UCSD-AML1 (cell line): ENCODE measurements around the gene GRAMD1A.
A peak's percentile ranks its signal among the peaks of the same experiment; 100 is the strongest.
"Not testable (repeated sequence)": the region's sequence is repeated elsewhere in the genome, so short reads cannot be mapped to it uniquely, and the experiment has no call there.

Experiments
- DNase-seq: peaks from one replicate; lab custom pipeline; 2025; ENCODE audit not compliant: unreplicated experiment; lab: John Stamatoyannopoulos, UW

Gene GRAMD1A

DNA sequence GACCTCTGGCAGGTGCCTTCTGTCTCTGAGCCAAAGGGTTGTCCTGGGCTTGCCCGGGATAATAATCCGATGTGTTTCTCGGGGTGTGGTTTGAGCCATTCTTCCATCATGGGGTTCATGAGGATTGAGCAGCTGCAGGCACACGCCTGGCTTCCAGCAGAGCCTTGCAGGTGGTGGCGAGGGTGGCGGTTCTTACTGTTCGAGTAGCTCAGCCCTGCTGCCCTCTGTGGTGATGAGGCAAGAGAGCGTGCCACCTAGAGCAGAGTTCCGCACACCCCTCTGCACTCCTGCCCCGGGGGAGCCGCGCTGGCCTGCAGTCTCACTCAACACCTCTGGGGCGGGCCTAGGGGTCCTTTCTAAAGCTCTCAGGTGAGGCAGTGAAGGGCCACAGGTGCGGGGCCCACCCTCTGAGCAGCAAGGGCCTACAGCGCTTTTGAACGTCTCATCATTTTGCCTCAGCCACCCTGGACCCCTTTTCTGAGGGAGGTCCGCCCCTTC is 33.9 kb downstream of the GRAMD1A start:
- no peak for DNase-seq

DNA sequence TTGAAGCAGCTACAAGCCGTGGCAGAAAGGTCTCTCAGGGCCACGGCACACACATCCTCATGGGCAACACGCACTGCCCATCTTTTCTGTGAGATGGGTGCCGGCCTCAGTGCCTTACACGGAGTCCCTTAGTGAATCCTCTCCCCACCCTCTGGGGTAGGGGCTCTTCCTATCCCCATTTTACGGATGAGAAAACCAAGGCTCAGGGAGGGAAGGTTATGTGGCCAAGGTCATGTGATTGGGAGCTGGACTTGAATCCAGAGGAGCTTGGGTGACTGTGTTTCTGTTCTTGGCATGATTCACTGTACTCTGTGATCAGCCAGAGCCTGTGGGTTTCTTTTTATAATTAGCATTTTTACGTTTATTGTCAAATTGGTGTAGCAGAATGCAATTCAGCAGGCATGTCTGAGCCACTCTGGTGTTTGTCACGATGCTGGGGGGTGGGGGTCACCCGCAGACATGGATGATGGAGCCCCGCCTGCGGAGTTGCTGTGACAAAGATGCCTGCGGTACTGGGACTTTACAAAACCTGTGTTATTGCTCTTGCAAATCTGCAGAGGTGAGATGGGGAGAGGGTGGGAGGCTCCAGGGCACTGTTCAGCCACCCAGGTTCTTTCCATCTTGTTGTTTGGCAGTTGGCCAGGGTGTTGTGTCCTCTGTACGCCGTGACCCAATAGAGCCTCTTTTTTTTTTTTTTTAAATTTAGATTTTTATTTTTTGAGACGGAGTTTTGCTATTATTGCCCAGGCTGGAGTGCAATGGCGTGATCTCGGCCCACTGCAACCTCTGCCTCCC is 34.7 kb downstream of the GRAMD1A start:
- no peak for DNase-seq

DNA sequence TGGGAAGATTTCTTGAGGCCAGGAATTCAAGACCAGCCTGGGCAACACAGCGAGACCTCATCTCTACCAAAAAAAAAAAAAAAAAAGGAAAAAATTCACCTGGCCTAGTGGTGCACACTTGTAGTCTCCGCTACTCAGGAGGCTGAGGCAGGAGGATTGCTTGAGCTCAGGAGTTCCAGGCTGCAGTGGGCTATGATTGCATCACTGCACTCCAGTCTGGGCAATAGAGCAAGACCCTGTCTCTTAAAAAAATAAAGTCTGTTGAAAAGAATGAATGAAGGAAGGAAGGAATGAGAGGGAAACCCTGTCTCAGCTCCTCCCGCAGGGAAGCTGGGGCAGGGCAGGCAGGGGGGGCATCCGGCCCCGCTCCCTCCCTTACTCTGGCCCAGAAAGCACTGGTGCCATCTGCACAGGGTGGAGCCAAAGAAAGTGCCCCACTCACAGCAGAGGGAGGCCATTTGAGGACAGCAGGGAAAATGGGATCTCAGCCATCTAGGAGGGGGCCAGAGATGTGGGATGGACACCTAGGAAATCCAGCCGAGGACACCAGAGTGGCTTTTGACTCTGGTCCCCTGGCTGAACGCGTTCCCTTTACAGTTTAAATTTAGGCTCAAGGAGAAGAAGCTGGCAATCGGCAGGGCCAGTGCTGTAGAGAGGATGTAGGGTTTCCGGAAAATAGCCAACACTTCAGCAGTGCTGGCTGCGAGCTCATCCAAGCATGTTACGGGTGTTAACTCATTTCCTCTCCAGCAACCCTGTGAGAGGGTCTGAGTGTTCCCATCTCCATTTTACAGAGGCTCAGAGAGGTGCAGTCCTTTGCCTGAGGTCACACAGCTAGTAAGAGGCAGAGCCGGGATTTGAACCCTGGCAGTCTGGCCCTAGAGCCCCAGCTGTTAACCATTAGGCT is 37.8 kb downstream of the GRAMD1A start:
- peak; percentile 74 for DNase-seq

DNA sequence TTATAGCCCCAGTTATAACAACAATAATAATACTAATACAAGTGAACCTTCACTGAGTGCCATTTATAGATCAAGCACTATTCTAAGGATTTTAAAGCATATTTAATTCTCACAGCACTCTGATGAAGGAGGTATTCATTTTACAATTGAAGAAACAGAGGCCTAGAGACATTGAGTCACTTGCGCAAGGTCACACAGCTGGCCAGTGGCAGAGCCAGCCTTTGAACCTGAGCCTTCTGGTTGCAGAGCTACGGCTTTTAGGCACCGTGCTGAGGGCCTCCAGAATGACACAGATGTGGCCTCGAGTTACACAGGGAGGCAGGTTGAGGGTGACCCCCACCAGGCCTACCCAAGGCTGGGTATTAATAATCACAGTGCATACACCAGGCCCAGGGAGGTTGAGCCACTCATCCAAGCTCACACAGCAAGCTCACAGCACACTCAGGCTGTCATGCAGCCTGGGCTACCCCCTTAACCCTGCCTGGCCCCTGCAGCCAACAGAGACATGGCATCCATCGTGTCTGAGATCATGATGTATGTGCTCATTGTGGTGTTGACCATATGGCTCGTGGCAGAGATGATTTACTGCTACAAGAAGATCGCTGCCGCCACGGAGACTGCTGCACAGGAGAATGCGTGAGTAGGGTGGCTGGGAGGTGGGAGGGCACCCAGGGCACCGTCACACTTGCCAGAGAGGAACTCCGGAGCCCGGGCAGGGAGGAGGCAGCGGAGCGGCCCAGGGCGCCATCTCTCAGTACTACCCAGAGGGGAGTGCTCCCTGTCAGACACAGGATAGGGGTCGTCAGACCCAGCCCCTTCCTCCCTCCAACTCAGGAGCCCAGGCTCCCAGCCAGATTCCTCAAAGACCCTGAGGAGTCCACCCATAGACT is 38.7 kb downstream of the GRAMD1A start:
- DNase-seq, result no peak

DNA sequence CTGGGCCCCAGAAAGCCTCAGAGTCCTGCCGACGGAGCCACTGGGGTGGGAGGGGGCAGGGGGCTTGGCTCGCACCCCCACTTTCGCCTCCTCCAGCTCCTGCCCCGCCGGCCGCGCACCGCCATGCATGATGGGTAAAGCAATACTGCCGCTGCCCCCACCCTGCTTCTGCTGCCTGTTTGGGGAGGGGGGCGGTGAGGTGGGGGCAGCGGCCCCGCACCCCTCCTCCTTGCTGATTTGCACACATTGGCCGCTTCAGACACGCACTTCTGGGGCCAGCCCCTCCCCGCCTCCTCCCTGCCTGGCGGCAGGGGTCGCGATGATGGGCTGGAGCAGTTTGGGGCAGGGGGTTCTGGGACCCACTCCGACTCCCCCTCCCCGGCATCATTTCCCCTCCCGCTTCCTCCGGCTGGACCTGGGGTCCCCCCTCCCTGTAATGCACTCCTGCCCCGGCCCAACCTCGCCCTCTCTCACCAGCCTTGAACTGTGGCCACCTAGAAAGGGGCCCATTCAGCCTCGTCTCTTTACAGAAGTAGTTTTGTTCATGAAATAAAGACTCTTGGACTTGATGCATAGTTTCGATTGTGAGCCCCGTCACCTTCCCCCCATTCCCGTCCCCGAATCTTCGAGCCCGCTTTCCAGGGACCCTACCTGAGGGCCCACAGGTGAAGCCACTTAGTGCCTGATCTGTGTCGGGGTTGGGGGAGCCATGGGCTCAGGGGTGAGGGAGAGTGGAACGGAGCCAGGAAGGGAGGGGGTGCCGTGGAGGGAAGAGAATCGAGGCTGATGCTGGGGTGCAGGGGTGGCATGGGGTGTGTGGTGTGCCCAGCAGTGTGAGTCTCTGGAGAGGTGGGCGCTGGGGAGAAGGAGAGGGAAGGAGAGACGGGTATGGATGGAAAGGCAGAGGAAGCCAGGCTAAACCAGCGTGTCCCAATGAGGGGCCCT is 40.0 kb downstream of the GRAMD1A start:
- no peak for DNase-seq

DNA sequence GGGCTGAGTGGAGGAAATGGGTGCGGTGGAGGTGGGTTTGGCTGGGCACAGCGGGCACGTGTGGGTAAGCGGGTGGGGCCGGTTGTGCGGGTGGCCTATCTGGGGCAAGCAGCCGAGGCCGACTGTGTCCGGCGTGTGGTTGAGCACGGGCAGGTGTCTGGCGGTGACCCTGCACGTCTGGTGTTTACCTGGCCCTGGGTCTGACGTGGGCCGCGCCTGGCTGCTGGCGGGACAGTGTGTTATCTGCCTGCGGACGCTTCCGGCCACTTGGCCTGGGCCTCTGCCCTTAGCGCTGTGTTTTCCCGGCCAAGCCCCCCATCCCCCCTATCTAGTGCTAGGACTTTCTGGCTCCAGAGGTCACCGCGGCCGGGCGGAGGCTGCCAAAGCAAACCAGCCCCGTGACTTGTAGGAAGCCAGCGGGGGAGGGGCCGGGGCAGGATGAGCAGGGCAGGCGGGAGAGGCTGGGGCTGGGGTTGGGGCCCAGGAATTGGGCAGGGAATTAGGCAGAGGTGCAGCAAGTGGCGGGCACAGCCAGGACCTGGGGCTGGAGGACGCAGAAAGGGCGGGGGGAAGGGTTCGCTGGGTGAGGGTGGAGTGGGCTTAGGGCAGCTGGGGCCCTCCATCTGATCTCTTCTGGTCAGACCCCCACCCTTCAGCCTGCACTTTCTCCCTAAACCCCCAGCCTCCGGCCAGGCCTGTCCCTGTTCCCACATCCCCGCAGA is 40.9 kb downstream of the GRAMD1A start:
- DNase-seq, result peak; percentile 71

DNA sequence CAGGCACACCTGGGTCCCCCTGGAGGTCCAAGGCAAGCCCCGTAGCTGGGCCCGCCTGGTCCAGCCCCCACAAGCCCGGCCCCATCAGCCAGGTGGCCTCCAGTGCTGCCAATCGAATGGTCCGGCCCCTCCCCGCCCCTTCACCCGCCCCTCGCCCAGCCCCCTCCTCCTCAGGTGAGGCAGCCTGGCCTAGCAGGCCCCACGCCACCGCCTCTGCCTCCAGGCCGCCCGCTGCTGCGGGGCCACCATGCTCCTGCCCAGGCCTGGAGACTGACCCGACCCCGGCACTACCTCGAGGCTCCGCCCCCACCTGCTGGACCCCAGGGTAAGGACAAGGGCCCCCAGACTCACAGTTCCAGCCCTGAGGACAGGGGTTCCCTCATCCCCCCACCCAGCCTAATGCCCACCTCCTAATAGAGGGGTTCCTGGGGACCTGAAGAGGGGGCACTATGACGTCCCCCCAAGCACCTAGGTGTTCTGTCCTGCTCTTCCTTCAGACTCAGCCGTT is 41.5 kb downstream of the GRAMD1A start, which contains the start of gene HPN:
Gene HPN, plus strand, starts transcription at position 174 of the 508 bp plus-strand sequence. CDS start 786 bp downstream, outside the sequence.
- no peak for DNase-seq

DNA sequence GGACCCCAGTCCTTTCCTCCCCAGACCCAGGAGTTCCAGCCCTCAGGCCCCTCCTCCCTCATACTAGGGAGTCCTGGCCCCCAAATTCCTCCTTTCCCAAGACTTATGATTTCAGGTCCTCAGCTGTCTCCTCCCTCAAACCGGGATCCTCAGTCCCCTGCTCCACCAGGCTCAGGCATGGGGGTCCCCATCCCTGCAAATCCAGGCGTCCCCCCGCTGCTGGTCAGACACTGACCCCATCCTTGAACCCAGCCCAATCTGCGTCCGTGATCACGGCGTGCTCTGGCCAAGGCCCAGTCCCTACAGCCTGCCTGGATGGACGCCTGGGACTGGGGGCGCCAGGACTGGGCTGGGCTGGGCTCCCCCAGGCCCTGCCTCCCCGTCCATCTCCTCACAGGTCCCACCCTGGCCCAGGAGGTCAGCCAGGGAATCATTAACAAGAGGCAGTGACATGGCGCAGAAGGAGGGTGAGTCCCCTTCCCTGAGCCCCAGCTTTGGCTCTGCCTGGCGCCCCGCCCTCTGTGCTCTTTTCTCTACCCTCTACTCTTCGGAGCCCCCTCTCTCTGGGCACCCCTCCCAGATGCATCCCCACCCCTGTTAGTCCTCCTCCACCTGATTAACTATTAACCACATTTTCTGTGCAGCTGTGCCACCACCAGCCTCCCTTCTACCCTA is 42.1 kb downstream of the GRAMD1A start:
- no peak for DNase-seq

DNA sequence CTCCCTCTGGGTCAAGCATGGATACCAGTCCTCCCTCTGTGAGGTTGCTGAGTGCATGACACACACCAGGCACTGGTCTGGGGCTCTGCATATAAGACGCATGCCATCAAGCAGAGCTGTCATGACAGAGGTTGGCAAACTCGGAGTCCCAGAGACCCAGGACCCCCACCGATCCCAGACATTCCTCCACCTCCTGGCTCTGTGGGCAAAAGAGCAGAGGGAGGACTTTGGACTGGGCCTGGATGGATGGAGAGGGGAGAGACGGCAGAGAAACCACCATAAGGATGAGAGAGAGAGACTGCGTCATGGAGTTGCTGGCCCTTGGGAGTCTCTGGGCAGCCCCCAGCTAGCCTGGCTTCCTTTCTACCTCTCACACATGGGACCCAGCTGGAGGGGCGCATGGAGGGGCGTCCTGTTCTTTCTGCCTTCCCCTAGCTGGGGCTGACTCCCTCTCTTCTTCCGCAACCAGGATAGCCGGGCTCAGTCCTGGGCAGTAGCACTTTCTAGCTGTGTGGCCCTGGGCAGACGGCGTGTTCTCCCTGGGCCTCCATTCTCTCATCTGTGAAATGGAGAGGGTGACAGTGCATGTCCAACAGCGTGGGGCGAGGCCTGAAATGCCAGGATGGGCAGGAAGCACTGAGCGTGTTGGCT is 43.0 kb downstream of the GRAMD1A start:
- DNase-seq, result no peak

DNA sequence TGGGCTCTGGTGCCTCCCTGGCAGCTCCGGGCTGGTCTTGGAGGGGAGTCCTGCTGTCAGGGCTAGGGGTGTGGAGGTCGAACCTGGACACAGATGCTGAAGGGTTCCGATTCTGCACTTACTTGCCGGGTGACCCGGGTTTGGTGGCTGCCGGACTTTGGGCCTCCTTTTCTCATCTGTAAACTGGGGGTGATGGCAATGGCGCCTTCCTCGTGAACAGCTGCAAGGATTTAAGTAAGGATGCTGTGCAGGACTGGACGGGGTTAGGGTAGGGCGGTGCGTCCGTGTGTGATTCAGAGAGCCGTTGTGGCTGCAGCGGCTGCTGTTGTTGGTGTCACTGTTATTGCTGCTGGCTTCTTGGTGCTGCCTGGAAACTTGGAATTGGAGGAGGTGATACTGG is 43.8 kb downstream of the GRAMD1A start:
- DNase-seq, result no peak

DNA sequence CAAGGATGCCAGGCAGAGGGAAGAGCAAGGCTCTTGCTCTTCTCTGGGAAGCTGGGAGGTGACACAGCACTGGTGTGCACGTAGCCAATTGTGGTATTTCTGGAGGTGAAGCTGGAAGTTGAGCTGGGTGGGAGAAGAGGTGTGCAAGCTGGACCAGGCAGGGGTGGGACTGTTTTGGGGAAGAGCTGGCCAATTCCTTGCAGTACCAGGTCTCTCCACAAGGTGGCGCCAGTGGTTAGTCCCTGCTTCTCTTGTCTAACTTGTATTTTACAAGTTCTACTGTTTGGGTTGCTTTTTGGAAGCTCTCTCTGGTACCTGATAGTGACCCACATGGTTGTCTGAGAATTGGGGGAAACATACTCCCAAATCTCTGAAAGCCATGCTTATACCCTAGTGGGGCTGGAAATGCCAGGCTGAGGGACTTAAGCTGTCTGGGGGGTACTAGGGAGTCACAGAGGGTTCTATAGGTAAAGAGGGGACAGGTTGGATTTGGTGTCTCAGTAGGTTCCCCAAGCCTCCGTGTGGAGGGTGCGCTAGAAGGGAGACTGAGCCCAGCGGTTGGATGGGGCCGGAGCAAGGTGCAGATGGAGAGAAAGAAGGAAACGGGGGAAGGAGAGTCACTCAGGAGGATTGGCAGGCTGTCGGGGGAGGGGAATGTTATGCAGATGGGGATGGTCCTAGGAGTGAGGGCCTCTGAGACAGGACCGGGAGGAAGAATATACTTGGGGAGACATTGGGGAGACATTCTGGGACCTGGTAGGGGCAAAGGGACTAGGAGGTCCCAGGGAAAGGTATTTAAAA is 44.4 kb downstream of the GRAMD1A start:
- DNase-seq, result peak; percentile 67

DNA sequence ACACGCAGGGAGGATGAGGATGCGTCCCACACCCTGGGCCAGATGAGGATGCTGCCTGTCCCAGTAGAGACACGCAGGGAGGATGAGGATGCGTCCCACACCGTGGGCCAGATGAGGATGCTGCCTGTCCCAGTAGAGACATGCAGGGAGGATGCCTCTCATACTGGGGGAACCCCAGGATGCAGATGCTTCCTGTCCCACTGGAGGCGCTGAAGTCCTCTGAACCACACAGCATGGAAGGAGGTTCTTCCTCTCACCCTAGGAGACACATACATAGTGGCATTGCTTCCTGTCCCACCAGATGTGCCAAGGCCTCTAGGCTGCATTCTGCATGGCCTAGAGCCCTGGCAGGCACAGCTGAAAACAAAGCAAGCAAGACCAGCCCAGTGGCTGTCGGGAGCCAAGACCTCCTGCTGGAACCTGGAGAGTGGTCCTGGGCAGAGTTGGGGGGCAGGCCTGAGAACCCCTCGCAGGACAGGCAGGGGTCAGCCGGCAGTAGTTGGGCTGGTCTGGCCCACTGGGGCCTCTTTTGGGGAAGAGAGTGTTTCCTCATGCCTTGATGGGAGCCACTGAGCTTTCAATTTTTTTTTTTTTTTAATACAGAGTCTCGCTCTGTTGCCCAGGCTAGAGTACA is 45.7 kb downstream of the GRAMD1A start:
- DNase-seq, result peak; percentile 80

DNA sequence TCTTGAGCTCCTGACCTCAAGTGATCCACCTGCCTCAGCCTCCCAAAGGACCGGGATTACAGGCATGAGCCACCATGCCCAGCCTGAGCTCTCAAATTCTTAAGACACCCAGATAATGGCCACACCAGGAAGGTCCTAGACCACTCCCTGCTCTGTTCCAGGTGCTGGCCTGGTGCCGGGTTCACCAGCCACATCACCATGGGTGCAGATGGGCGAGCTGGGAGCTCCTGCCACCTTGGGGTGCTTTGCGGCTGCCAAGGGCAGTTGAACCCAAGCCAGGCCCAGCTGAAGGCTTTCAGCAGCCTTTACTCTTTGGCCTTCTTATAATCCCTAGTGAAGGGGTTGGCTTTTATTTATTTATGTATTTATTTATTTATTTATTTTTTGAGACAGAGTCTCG is 46.3 kb downstream of the GRAMD1A start:
- no peak for DNase-seq

DNA sequence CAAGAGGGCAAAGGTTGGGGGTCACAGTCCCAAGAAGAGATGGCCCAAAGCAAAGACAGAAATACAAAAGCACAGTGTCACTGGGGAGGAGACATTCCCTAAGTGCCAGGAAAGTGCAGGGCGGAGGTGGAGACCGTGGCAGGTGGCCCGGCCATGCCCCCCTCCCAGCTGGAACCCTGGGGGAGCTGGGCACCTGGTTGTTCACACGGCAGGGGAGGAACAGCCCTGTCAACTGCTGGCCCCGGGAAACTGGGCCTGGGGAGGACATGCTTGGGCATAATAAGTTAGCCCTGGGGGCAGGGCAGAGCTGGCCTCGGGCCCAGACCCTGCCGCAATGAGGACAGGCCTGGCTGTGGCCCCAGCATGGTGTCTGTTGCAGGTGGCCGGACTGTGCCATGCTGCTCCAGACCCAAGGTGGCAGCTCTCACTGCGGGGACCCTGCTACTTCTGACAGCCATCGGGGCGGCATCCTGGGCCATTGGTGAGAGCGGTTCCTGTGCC is 48.8 kb downstream of the GRAMD1A start:
- DNase-seq, result no peak

DNA sequence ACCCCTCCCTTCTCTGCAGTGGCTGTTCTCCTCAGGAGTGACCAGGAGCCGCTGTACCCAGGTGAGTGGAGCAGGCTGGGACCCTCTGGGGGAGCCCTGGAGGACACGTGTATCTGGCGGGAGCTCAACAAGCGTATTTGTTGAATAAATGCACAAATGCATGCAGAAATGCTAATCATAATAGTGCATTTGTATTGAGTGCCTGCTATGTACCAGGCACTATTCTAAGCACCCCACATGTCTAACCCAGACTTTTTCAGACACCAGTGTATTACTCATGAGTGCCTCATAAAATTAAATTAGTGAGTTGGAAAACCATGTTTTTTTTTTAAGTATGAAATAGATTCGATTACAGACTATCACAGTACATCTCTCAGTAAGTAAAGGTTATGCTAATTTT is 49.3 kb downstream of the GRAMD1A start:
- no peak for DNase-seq

DNA sequence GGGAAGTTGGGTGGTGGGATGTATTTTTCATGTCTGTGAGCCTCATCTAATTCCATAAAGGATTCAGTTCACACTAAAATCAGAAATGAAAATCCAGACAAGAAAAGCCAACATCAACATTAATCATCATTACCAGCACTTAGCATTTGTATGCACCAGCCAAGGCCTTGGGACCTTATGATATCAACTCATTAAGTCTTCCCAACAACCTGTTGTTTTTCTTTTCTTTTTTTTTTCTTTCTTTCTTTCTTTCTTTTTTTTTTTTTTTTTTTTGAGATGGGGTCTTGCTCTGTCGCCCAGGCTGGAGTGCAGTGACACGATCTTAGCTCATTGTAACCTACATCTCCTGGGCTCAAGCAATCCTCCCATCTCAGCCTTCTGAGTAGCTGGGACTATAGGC is 50.5 kb downstream of the GRAMD1A start:
- not testable (repeated sequence) for DNase-seq
